ELF-1 (cell line): Measurements from ENCODE around the gene TMTC1.

ENCODE experiments used
- DNase-seq: peaks from one replicate; pipeline ENCODE4 v3.0.0-alpha.2; 2016; ENCODE audit warnings: low read depth, low spot score

Gene TMTC1

GRCh38 chr12:29741342-29742241, 42.1 kb downstream of the TMTC1 start:
- DNase-seq = no peak

GRCh38 chr12:29739279-29739991, 44.3 kb downstream of the TMTC1 start:
- DNase-seq = no peak

- no peak for DNase-seq
Observed at GRCh38 chr12:29738365-29738764, 45.4 kb downstream of the TMTC1 start.

GRCh38 chr12:29737644-29738043, 46.1 kb downstream of the TMTC1 start:
- no peak for DNase-seq

GRCh38 chr12:29735604-29736003, 48.1 kb downstream of the TMTC1 start:
- no peak for DNase-seq

- DNase-seq = no peak
Observed at GRCh38 chr12:29734734-29735133, 49.0 kb downstream of the TMTC1 start.

- no peak for DNase-seq
Observed at GRCh38 chr12:29734305-29734704, 49.4 kb downstream of the TMTC1 start.

- no peak for DNase-seq
Observed at GRCh38 chr12:29733501-29733900, 50.2 kb downstream of the TMTC1 start.

- no peak for DNase-seq
Observed at GRCh38 chr12:29733060-29733459, 50.7 kb downstream of the TMTC1 start.

GRCh38 chr12:29732593-29732992, 51.1 kb downstream of the TMTC1 start:
- DNase-seq = no peak

GRCh38 chr12:29732191-29732590, 51.6 kb downstream of the TMTC1 start:
- no peak for DNase-seq

- no peak for DNase-seq
Observed at GRCh38 chr12:29731591-29731990, 52.2 kb downstream of the TMTC1 start.

GRCh38 chr12:29730481-29730880, 53.3 kb downstream of the TMTC1 start:
- no peak for DNase-seq

GRCh38 chr12:29728030-29728429, 55.7 kb downstream of the TMTC1 start:
- DNase-seq = no peak

GRCh38 chr12:29726741-29727348, 56.9 kb downstream of the TMTC1 start:
- no peak for DNase-seq

- DNase-seq = no peak
Observed at GRCh38 chr12:29726321-29726692, 57.4 kb downstream of the TMTC1 start.

GRCh38 chr12:29725587-29726320, 58.0 kb downstream of the TMTC1 start:
- DNase-seq = no peak

GRCh38 chr12:29722164-29722563, 61.6 kb downstream of the TMTC1 start:
- DNase-seq = no peak

GRCh38 chr12:29719381-29719780, 64.4 kb downstream of the TMTC1 start:
- no peak for DNase-seq

GRCh38 chr12:29717540-29718100, 66.1 kb downstream of the TMTC1 start:
- DNase-seq = no peak

- DNase-seq = no peak
Observed at GRCh38 chr12:29714966-29715365, 68.8 kb downstream of the TMTC1 start.

- DNase-seq = no peak
Observed at GRCh38 chr12:29713729-29714128, 70.0 kb downstream of the TMTC1 start.
